ENCODE data around the gene SLBP. TPM values are rescaled to one million over a fixed set of nuclear protein-coding genes. Genes with fewer than 3 reads are reported as not detected.

SLBP gene
- total and polyA plus RNA-seq, 4 donors: 25.1 to 35.1 (median 26.3) TPM

DNA sequence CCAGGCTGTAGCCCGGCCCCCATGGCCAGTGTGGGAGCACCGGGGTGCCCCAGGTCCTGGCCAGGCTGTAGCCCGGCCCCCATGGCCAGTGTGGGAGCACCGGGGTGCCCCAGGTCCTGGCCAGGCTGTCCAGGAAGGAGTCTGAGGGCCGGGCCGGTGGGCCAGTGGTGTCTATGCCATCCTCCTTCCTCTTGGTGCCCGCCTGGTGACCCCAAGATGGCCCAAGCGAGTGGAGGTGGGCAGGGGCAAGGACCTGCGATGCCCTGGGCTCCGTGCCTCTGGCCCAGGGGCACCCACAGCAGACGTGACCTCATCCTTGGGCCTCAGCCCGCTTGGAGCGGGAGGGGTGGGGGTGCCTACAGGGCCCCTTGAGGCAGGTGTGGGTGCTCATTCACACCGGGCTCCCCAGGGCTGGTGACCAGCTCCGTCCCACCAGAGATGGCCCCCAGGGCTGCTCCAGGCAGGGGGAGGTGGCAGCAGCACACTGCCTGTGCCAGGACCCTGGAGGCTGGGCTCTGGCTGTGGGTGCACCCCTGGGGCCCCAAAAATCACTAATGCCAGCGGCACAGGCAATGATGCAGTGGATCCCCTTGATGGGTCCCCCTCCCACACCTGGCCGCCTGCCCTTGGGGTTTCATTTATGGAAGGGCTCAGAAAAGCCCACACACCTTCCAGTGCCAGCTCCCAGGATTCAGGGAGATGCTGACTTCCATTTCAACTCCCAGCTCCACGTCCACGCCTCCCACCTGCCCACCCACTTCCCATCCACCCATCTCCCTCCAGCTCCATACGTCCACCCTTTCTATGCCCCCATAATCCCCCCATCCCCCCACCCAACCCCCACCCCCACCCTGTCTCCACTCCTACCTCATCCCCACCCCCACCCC is 45.0 kb upstream of the SLBP start:
- ATAC-seq (ENCODE audit: low FRiP score): no peak
- no peaks in the 10 kb centered on the region for H3K36me3 ChIP-seq (ENCODE audit: control insufficient read depth in 1 of 2, insufficient read depth in 2 of 2, low read length in 1 of 2)
- WGBS, 2 donors: 66 to 69% methylated on average over 20 of the region's 20 CpGs
- no peak overlapping the region for H3K4me3 ChIP-seq (ENCODE audit: low read length in 2 of 2)
- no peaks in the 10 kb centered on the region for H3K27me3 ChIP-seq (ENCODE audit: control insufficient read depth in 1 of 2, insufficient read depth in 2 of 2, low read length in 1 of 2)
- intact Hi-C loops (cut with DNase I): no loop called here
- no peak overlapping the region for H3K27ac ChIP-seq (ENCODE audit: low read depth in 1 of 2, low read length in 2 of 2)
- H3K4me1 ChIP-seq (ENCODE audit: control insufficient read depth in 1 of 2, insufficient read depth in 2 of 2, low read length in 2 of 2): no peaks in the 10 kb centered on the region
- no peaks in the 10 kb centered on the region for H3K9me3 ChIP-seq (ENCODE audit: control insufficient read depth, low read length)
- DNase-seq: no peak

GRCh38 chr4:1756079-1756478 is 44.0 kb upstream of the SLBP start:
- Histone ChIP-seq H3K4me3 (ENCODE audit: low read length in 2 of 2) (no peak overlapping the region), H3K27ac (ENCODE audit: low read depth in 1 of 2, low read length in 2 of 2) (no peak overlapping the region), H3K9me3 (ENCODE audit: control insufficient read depth, low read length) (no peaks in the 10 kb centered on the region), H3K36me3 (ENCODE audit: control insufficient read depth in 1 of 2, insufficient read depth in 2 of 2, low read length in 1 of 2) (no peaks in the 10 kb centered on the region), H3K4me1 (ENCODE audit: control insufficient read depth in 1 of 2, insufficient read depth in 2 of 2, low read length in 2 of 2) (no peaks in the 10 kb centered on the region), H3K27me3 (ENCODE audit: control insufficient read depth in 1 of 2, insufficient read depth in 2 of 2, low read length in 1 of 2) (no peaks in the 10 kb centered on the region)
- ATAC-seq (ENCODE audit: low FRiP score) (no peak), DNase-seq (no peak)
- WGBS, 2 donors: 84 to 89% methylated on average over 18 of the region's 18 CpGs
- intact Hi-C loops (cut with DNase I): no loop called here

DNA sequence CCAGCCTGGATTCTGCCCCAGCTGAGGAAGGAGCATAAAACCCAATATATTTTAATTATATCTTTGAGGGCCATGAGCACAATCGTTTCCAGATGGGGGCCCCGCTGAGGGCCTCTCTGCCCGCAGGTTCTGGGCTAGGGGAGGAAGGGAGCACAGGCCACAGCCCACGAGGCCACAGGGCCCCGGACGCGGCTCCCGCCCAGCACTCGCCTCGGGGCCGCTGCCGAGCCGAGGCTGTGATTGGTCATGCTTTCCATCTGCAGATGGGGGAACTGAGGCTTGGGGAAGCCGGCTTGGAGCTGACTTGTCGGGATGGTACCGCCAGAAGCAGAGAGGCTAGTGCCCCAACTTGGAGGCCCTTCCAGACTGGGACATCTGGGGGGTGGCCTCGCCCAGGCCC is 43.2 kb upstream of the SLBP start:
- 84 to 88% methylated on average over 17 of the region's 17 CpGs for WGBS, 2 donors
- Histone ChIP-seq H3K9me3 (ENCODE audit: control insufficient read depth, low read length) (no peaks in the 10 kb centered on the region), H3K27ac (ENCODE audit: low read depth in 1 of 2, low read length in 2 of 2) (no peak overlapping the region), H3K4me1 (ENCODE audit: control insufficient read depth in 1 of 2, insufficient read depth in 2 of 2, low read length in 2 of 2) (no peaks in the 10 kb centered on the region), H3K27me3 (ENCODE audit: control insufficient read depth in 1 of 2, insufficient read depth in 2 of 2, low read length in 1 of 2) (no peaks in the 10 kb centered on the region), H3K4me3 (ENCODE audit: low read length in 2 of 2) (no peak overlapping the region), H3K36me3 (ENCODE audit: control insufficient read depth in 1 of 2, insufficient read depth in 2 of 2, low read length in 1 of 2) (no peaks in the 10 kb centered on the region)
- ATAC-seq (ENCODE audit: low FRiP score) (no peak), DNase-seq (no peak)
- intact Hi-C loops (cut with DNase I): no loop called here

GRCh38 chr4:1754336-1754735 is 42.2 kb upstream of the SLBP start:
- Histone ChIP-seq H3K36me3 (ENCODE audit: control insufficient read depth in 1 of 2, insufficient read depth in 2 of 2, low read length in 1 of 2) (no peaks in the 10 kb centered on the region), H3K9me3 (ENCODE audit: control insufficient read depth, low read length) (no peaks in the 10 kb centered on the region), H3K4me3 (ENCODE audit: low read length in 2 of 2) (no peak overlapping the region), H3K4me1 (ENCODE audit: control insufficient read depth in 1 of 2, insufficient read depth in 2 of 2, low read length in 2 of 2) (no peaks in the 10 kb centered on the region), H3K27ac (ENCODE audit: low read depth in 1 of 2, low read length in 2 of 2) (no peak overlapping the region), H3K27me3 (ENCODE audit: control insufficient read depth in 1 of 2, insufficient read depth in 2 of 2, low read length in 1 of 2) (no peaks in the 10 kb centered on the region)
- intact Hi-C loops (cut with DNase I): no loop called here
- 85 to 91% methylated on average over 5 of the region's 5 CpGs for WGBS, 2 donors
- DNase-seq (no peak), ATAC-seq (ENCODE audit: low FRiP score) (no peak)

- intact Hi-C loops (cut with DNase I): no loop called here
- DNase-seq: no peak
- no peaks in the 10 kb centered on the region for H3K27me3 ChIP-seq (ENCODE audit: control insufficient read depth in 1 of 2, insufficient read depth in 2 of 2, low read length in 1 of 2)
- H3K27ac ChIP-seq (ENCODE audit: low read depth in 1 of 2, low read length in 2 of 2): no peak overlapping the region
- H3K36me3 ChIP-seq (ENCODE audit: control insufficient read depth in 1 of 2, insufficient read depth in 2 of 2, low read length in 1 of 2): no peaks in the 10 kb centered on the region
- H3K9me3 ChIP-seq (ENCODE audit: control insufficient read depth, low read length): no peaks in the 10 kb centered on the region
- WGBS, 2 donors: 89 to 91% methylated on average over 13 to 15 of the region's 15 CpGs
- no peaks in the 10 kb centered on the region for H3K4me1 ChIP-seq (ENCODE audit: control insufficient read depth in 1 of 2, insufficient read depth in 2 of 2, low read length in 2 of 2)
- H3K4me3 ChIP-seq (ENCODE audit: low read length in 2 of 2): no peak overlapping the region
- ATAC-seq (ENCODE audit: low FRiP score): no peak
Observed at GRCh38 chr4:1753697-1754311, 41.7 kb upstream of the SLBP start.

DNA sequence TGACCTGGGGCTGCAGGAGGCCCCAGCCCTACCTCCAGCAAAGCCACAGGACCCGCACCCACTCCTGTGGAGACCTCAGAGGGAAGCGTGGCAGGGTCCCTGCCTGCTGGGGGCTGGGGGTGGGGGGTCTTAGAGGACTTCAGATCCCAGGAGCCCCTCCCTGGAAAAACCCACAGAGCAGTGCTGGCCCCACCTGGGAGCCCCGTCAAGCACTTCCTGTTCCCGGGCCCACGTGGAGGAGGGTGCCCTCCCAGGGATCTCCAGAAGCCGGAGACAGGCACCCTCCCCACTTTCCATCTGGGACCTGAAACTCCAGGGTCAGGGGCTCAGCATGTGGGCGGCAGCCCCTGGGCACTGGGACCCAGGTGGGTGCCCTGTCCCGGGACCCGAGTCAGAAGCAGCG is 41.2 kb upstream of the SLBP start:
- WGBS, 2 donors: 77 to 80% methylated on average over 10 of the region's 10 CpGs
- no peaks in the 10 kb centered on the region for H3K9me3 ChIP-seq (ENCODE audit: control insufficient read depth, low read length)
- H3K36me3 ChIP-seq (ENCODE audit: control insufficient read depth in 1 of 2, insufficient read depth in 2 of 2, low read length in 1 of 2): no peaks in the 10 kb centered on the region
- intact Hi-C loops (cut with DNase I): no loop called here
- H3K4me3 ChIP-seq (ENCODE audit: low read length in 2 of 2): no peak overlapping the region
- no peaks in the 10 kb centered on the region for H3K4me1 ChIP-seq (ENCODE audit: control insufficient read depth in 1 of 2, insufficient read depth in 2 of 2, low read length in 2 of 2)
- no peaks in the 10 kb centered on the region for H3K27me3 ChIP-seq (ENCODE audit: control insufficient read depth in 1 of 2, insufficient read depth in 2 of 2, low read length in 1 of 2)
- H3K27ac ChIP-seq (ENCODE audit: low read depth in 1 of 2, low read length in 2 of 2): no peak overlapping the region
- no peak for DNase-seq
- ATAC-seq (ENCODE audit: low FRiP score): no peak

GRCh38 chr4:1752284-1753041 is 40.3 kb upstream of the SLBP start:
- no peaks in the 10 kb centered on the region for H3K9me3 ChIP-seq (ENCODE audit: control insufficient read depth, low read length)
- H3K27ac ChIP-seq (ENCODE audit: low read depth in 1 of 2, low read length in 2 of 2): no peak overlapping the region
- H3K4me1 ChIP-seq (ENCODE audit: control insufficient read depth in 1 of 2, insufficient read depth in 2 of 2, low read length in 2 of 2): no peaks in the 10 kb centered on the region
- H3K27me3 ChIP-seq (ENCODE audit: control insufficient read depth in 1 of 2, insufficient read depth in 2 of 2, low read length in 1 of 2): no peaks in the 10 kb centered on the region
- no peaks in the 10 kb centered on the region for H3K36me3 ChIP-seq (ENCODE audit: control insufficient read depth in 1 of 2, insufficient read depth in 2 of 2, low read length in 1 of 2)
- ATAC-seq (ENCODE audit: low FRiP score) (no peak), DNase-seq (no peak)
- intact Hi-C loops (cut with DNase I): no loop called here
- no peak overlapping the region for H3K4me3 ChIP-seq (ENCODE audit: low read length in 2 of 2)
- 74 to 79% methylated on average over 30 to 35 of the region's 35 CpGs for WGBS, 2 donors

- H3K27me3 ChIP-seq (ENCODE audit: control insufficient read depth in 1 of 2, insufficient read depth in 2 of 2, low read length in 1 of 2): no peaks in the 10 kb centered on the region
- WGBS, 2 donors: 89 to 96% methylated on average over 8 of the region's 8 CpGs
- no peaks in the 10 kb centered on the region for H3K9me3 ChIP-seq (ENCODE audit: control insufficient read depth, low read length)
- DNase-seq (no peak), ATAC-seq (ENCODE audit: low FRiP score) (no peak)
- H3K36me3 ChIP-seq (ENCODE audit: control insufficient read depth in 1 of 2, insufficient read depth in 2 of 2, low read length in 1 of 2): no peaks in the 10 kb centered on the region
- intact Hi-C loops (cut with DNase I): no loop called here
- no peaks in the 10 kb centered on the region for H3K4me1 ChIP-seq (ENCODE audit: control insufficient read depth in 1 of 2, insufficient read depth in 2 of 2, low read length in 2 of 2)
- no peak overlapping the region for H3K27ac ChIP-seq (ENCODE audit: low read depth in 1 of 2, low read length in 2 of 2)
- H3K4me3 ChIP-seq (ENCODE audit: low read length in 2 of 2): no peak overlapping the region
Observed at GRCh38 chr4:1751919-1752283, 39.8 kb upstream of the SLBP start.

All from aorta (tissue), 5 donors.